PC-9 (cell line): Measurements from ENCODE around the gene TIGD2.

ENCODE experiments used
- EZH2 ChIP-seq: fragments of 200-600 bp; sonication (generic); IDR thresholded peaks from 2 replicates; pipeline ENCODE4 v1.8.0; 2017; ENCODE audit warnings: antibody characterized with exemption, low read depth
- TF ChIP-seq, protein P1 (sequence below): fragments of 200-600 bp; sonication (generic); conservative IDR thresholded peaks from 2 replicates; pipeline ENCODE4 v1.6.1; 2017; ENCODE audit warnings: mixed run types, antibody characterized with exemption, mild to moderate bottlenecking, moderate library complexity

DNA sequence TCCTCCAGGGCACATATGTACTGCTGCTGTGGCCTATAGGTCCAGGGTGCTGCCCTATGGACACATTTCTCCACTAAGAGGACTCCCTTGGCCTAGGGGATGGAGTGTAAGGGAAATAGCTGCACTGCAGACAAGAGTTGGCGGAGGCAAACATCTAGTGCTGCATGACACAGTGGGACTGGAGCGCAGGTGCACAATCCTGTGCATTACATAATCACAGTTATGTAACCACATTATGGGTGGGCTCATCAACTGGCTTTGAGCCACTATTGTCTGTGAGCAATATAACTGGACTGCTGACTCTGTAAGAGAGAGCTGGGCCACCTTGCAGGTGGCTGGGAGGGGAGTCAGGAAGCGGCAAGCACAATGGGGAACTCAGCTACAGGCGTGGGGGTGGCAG, 3.2 kb upstream of the TIGD2 start:
- TF ChIP-seq, protein P1, sequence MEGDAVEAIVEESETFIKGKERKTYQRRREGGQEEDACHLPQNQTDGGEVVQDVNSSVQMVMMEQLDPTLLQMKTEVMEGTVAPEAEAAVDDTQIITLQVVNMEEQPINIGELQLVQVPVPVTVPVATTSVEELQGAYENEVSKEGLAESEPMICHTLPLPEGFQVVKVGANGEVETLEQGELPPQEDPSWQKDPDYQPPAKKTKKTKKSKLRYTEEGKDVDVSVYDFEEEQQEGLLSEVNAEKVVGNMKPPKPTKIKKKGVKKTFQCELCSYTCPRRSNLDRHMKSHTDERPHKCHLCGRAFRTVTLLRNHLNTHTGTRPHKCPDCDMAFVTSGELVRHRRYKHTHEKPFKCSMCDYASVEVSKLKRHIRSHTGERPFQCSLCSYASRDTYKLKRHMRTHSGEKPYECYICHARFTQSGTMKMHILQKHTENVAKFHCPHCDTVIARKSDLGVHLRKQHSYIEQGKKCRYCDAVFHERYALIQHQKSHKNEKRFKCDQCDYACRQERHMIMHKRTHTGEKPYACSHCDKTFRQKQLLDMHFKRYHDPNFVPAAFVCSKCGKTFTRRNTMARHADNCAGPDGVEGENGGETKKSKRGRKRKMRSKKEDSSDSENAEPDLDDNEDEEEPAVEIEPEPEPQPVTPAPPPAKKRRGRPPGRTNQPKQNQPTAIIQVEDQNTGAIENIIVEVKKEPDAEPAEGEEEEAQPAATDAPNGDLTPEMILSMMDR: no peak
- TF ChIP-seq EZH2: no peak
